ENCODE measurements around the gene FAM117B. TPM values are rescaled to one million over a fixed set of nuclear protein-coding genes. Genes with fewer than 3 reads are reported as not detected.
A peak's percentile ranks its signal among the peaks of the same experiment; 100 is the strongest.

FAM117B gene
- total and polyA plus RNA-seq, 2 of the 8 experiments (the other 6 are each of a cell fraction or from before 2014, with no cell fraction given): 3.9 to 22.6 TPM

DNA sequence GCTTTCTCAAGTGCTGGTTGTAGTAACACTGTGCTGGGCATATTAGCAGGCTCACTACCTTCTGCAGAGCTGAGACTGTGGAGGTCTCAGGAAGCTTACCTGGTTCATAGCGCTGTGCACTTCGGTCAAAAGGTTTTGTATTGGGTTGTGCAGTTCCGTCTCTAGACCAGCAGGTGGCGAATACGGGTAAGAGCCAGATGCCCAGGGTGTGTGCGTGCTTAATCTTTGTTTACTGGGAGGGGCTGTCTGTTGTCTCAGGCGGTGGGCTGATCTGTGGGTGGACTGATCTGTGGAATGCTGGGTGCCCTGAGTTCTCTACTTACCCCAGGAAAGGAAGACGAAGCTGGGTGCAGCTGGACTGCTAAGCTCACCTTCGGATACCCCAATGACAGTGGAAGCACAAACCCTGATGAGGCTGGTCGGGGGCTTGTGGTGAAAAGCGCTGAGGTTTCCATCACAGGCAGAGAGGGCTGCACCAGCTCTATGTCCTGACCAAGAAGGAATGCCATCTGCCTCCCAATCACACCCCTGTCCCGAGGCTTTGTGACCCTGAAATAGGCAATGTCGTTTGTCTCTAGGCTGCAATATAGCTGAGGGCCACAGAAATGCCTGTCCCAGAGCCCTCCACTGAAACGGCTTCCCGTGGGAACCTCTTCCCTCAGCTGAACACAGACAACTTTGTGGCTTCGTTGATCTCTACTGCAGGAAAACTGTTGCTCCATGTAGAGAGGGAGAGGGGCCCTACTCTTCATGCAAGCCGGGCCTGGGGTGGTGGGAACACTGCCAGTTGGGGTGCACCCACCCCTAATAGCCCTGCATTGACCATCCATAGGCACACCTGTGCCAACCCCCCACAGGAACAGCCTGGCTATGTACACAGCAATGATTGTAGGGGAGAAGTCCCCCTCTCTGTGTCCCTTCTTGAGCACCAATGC is 45.9 kb upstream of the FAM117B start (continued):
- TF ChIP-seq TEAD4 (IDR thresholded peaks at IDR 0.05; ENCODE audit: low read depth, low read length): 0 out of 2 replicates have a peak, but pooled peaks have one; percentile 19
- no peak for TF ChIP-seq TAF7 (optimal IDR thresholded peaks at IDR 0.05; ENCODE audit: borderline replicate concordance, low read depth, low read length)
- TF ChIP-seq CREB1 (IDR thresholded peaks at IDR 0.05): 0 out of 2 replicates have a peak, but pooled peaks have one; percentile 21

Data from H1 (cell line).